K562 (cell line): ENCODE data around the gene LACTB. TPM values are rescaled to one million over a fixed set of nuclear protein-coding genes. Genes with fewer than 3 reads are reported as not detected.
A peak's percentile ranks its signal among the peaks of the same experiment; 100 is the strongest.

ENCODE experiments used
- ATF7 ChIP-seq: fragments of 450-650 bp; IDR thresholded peaks from 2 replicates; pipeline ENCODE4 v1.7.1; 2014; ENCODE audit warnings: mild to moderate bottlenecking, moderate library complexity
- CBX1 ChIP-seq: sonication (generic); IDR thresholded peaks from 2 replicates; pipeline ENCODE4 v1.6.1; 2016; ENCODE audit warnings: antibody characterized with exemption, low read depth, mild to moderate bottlenecking
- NCOA1 ChIP-seq: fragments of 450-650 bp; IDR thresholded peaks from 2 replicates; pipeline ENCODE4 v1.6.1; 2016; ENCODE audit warnings: low read depth
- ZNF445 ChIP-seq: fragments of 250-450 bp; sonication (Bioruptor Pico); IDR thresholded peaks from 2 replicates; pipeline ENCODE4 v1.4.0; 2020; ENCODE audit warnings: low read depth, mild to moderate bottlenecking, moderate library complexity
- ZNF785 ChIP-seq: fragments of 250-450 bp; sonication (Bioruptor Pico); IDR thresholded peaks from 2 replicates; pipeline ENCODE4 v1.4.0; 2020; ENCODE audit warnings: mild to moderate bottlenecking
- polyA plus RNA-seq, 8 experiments: library from polyadenylated mRNA; depleted of rRNA in 4 of 8; stranded (reverse) in 5 of 8; unstranded in 3 of 8; fragments of >200 nt; fragmentation: Nextera tagmentation in 2 of 8; fragmentation: Illumina TruSeq in 1 of 8; extraction: Ambion mirVana in 2 of 8; extraction: Trizol in 1 of 8; gene quantifications; 2 replicates each; pipeline versions ENCODE4 v1.2.1 to v1.2.3, GENCODE V29; 2011 to 2014; ENCODE audit warnings: inconsistent platforms in 1 of 8, missing spikeins in 1 of 8
- total RNA-seq, 7 experiments: library from RNA; depleted of rRNA in 6 of 7; stranded (reverse); fragments of >200 nt in 6 of 7; fragmentation: Illumina TruSeq in 2 of 7; extraction: Trizol in 2 of 7; gene quantifications; 2 replicates each; pipeline versions ENCODE4 v1.2.1 to v1.2.3, GENCODE V29; 2011 to 2021; ENCODE audit warnings: low replicate concordance in 1 of 7
- TF ChIP-seq, protein P1 (sequence below): sonication (generic); formaldehyde crosslinking; IDR thresholded peaks from 2 replicates; pipeline ENCODE4 v1.8.0; 2023; ENCODE audit warnings: mild to moderate bottlenecking, missing genetic modification reagents
- TF ChIP-seq, protein P2 (sequence below): sonication (generic); formaldehyde crosslinking; IDR thresholded peaks from 2 replicates; pipeline ENCODE4 v1.9.0; 2022; ENCODE audit warnings: mild to moderate bottlenecking, missing genetic modification reagents
- TF ChIP-seq, protein P3 (sequence below), 2 experiments: fragments of 450-650 bp; formaldehyde crosslinking in 1 of 2; IDR thresholded peaks; 2 replicates each; pipeline versions ENCODE4 v1.4.0 to v1.6.1; 2014 to 2020; ENCODE audit warnings: mild to moderate bottlenecking in 2 of 2, borderline replicate concordance in 1 of 2, low read depth in 1 of 2

The LACTB gene
- total and polyA plus RNA-seq, 9 of the 15 experiments (the other 6 are each of a cell fraction or from before 2014, with no cell fraction given), result 3.1 to 15.5 (median 9.8) TPM

DNA sequence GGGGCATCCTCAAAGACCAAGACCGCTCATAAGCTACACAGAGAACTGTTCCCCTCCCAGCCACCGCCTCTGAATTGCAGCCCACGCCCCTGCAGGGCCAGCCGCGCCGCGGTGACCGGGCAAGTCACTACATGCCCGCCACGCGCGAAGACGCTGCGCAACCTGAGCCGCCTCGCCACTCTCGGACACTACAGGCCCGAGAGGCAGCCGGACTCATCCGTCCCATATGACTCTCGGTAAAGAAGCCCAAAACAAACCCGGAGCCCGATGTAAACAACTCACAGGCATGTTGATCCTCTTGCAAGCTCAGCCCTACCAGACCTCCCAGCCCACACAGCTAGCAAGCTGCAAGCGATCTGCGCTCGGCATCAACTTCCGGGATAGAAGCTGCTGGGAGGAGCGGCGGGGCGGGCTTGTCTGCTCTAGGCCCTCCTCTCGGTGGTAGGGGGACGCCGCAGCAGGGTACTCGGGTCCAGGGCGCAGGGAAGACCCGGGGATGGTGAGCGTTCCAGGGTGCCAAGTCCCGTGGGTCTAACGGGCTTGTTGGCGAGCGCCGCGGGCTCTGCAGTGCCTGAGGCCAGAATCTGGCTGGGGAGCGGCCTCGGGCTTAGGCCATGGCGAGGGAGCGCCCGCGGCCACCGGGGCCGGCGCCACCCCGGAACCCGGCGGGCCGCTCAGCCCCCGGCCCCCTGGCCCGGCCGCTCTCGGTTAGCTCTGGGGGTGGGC lies 35.6 kb downstream of the LACTB start, which contains the start of gene RPS27L (continued):
- TF ChIP-seq, protein P1, sequence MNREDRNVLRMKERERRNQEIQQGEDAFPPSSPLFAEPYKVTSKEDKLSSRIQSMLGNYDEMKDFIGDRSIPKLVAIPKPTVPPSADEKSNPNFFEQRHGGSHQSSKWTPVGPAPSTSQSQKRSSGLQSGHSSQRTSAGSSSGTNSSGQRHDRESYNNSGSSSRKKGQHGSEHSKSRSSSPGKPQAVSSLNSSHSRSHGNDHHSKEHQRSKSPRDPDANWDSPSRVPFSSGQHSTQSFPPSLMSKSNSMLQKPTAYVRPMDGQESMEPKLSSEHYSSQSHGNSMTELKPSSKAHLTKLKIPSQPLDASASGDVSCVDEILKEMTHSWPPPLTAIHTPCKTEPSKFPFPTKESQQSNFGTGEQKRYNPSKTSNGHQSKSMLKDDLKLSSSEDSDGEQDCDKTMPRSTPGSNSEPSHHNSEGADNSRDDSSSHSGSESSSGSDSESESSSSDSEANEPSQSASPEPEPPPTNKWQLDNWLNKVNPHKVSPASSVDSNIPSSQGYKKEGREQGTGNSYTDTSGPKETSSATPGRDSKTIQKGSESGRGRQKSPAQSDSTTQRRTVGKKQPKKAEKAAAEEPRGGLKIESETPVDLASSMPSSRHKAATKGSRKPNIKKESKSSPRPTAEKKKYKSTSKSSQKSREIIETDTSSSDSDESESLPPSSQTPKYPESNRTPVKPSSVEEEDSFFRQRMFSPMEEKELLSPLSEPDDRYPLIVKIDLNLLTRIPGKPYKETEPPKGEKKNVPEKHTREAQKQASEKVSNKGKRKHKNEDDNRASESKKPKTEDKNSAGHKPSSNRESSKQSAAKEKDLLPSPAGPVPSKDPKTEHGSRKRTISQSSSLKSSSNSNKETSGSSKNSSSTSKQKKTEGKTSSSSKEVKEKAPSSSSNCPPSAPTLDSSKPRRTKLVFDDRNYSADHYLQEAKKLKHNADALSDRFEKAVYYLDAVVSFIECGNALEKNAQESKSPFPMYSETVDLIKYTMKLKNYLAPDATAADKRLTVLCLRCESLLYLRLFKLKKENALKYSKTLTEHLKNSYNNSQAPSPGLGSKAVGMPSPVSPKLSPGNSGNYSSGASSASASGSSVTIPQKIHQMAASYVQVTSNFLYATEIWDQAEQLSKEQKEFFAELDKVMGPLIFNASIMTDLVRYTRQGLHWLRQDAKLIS (CRISPR knock-in tag), result peak; percentile 96
- TF ChIP-seq, protein P2, sequence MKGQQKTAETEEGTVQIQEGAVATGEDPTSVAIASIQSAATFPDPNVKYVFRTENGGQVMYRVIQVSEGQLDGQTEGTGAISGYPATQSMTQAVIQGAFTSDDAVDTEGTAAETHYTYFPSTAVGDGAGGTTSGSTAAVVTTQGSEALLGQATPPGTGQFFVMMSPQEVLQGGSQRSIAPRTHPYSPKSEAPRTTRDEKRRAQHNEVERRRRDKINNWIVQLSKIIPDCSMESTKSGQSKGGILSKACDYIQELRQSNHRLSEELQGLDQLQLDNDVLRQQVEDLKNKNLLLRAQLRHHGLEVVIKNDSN (CRISPR knock-in tag), result no peak
- TF ChIP-seq CBX1 (peak; percentile 85; the same call in 1 of the 2 replicates), ZNF445 (CRISPR knock-in tag) (no peak), NCOA1 (peak; percentile 23; the same call in 1 of the 2 replicates), ATF7 (peak; percentile 70), ZNF785 (CRISPR knock-in tag) (no peak)
- TF ChIP-seq, protein P3, sequence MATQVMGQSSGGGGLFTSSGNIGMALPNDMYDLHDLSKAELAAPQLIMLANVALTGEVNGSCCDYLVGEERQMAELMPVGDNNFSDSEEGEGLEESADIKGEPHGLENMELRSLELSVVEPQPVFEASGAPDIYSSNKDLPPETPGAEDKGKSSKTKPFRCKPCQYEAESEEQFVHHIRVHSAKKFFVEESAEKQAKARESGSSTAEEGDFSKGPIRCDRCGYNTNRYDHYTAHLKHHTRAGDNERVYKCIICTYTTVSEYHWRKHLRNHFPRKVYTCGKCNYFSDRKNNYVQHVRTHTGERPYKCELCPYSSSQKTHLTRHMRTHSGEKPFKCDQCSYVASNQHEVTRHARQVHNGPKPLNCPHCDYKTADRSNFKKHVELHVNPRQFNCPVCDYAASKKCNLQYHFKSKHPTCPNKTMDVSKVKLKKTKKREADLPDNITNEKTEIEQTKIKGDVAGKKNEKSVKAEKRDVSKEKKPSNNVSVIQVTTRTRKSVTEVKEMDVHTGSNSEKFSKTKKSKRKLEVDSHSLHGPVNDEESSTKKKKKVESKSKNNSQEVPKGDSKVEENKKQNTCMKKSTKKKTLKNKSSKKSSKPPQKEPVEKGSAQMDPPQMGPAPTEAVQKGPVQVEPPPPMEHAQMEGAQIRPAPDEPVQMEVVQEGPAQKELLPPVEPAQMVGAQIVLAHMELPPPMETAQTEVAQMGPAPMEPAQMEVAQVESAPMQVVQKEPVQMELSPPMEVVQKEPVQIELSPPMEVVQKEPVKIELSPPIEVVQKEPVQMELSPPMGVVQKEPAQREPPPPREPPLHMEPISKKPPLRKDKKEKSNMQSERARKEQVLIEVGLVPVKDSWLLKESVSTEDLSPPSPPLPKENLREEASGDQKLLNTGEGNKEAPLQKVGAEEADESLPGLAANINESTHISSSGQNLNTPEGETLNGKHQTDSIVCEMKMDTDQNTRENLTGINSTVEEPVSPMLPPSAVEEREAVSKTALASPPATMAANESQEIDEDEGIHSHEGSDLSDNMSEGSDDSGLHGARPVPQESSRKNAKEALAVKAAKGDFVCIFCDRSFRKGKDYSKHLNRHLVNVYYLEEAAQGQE (IDR thresholded peaks at IDR 0.05; ENCODE audit: borderline replicate concordance), result no peak; the same call in 1 of the 2 replicates
- TF ChIP-seq, protein P3 (CRISPR knock-in tag; IDR thresholded peaks at IDR 0.05; ENCODE audit: low read depth), result no peak
